Activated CD8-positive, alpha-beta memory T cell treated with anti-CD3 and anti-CD28 coated beads, Interleukin-2, amount 10 ng/mL, durations not matched to agents 7 days and 5 days (primary cell): Measurements from ENCODE around the gene PXT1. TPM values are rescaled to one million over a fixed set of nuclear protein-coding genes. Genes with fewer than 3 reads are reported as not detected.

Experiments
- ATAC-seq: fragments of 150-1000 bp; cut with Tn5 transposase; one replicate; pipeline ENCODE4 v1.10.0; 2021; ENCODE audit warnings: moderate library complexity
- CTCF ChIA-PET: fragments of 350-600 bp; sonication (Branson Sonifier 250); formaldehyde crosslinking; loops from one replicate; lab custom pipeline; 2021; ENCODE audit warnings: antibody characterized with exemption; lab: Charles Lee
- DNase-seq: peaks from one replicate; pipeline ENCODE4 v3.0.0-alpha.2; 2020
- H3K27ac Mint-ChIP-seq: one replicate; pipeline ENCODE4 v1.8.0; 2021; ENCODE audit warnings: mild to moderate bottlenecking, mixed read lengths
- H3K27me3 Mint-ChIP-seq: one replicate; pipeline ENCODE4 v1.8.0; 2021; ENCODE audit warnings: mixed read lengths
- H3K36me3 Mint-ChIP-seq: one replicate; pipeline ENCODE4 v1.8.0; 2021; ENCODE audit warnings: mild to moderate bottlenecking, mixed read lengths
- H3K4me1 Mint-ChIP-seq: one replicate; pipeline ENCODE4 v1.8.0; 2021; ENCODE audit warnings: mixed read lengths
- H3K4me3 Mint-ChIP-seq: one replicate; pipeline ENCODE4 v1.8.0; 2021; ENCODE audit warnings: mild to moderate bottlenecking, moderate library complexity, mixed read lengths
- H3K9me3 Mint-ChIP-seq: one replicate; pipeline ENCODE4 v1.8.0; 2022; ENCODE audit warnings: low read depth, mixed read lengths
- total RNA-seq, 2 experiments: library from RNA; stranded (reverse); gene quantifications; one replicate each; pipeline ENCODE4 v1.2.3, GENCODE V29; 2021

The PXT1 gene
- total RNA-seq, 2 experiments from 2014 or later = 0.32 TPM; not detected in 1

DNA sequence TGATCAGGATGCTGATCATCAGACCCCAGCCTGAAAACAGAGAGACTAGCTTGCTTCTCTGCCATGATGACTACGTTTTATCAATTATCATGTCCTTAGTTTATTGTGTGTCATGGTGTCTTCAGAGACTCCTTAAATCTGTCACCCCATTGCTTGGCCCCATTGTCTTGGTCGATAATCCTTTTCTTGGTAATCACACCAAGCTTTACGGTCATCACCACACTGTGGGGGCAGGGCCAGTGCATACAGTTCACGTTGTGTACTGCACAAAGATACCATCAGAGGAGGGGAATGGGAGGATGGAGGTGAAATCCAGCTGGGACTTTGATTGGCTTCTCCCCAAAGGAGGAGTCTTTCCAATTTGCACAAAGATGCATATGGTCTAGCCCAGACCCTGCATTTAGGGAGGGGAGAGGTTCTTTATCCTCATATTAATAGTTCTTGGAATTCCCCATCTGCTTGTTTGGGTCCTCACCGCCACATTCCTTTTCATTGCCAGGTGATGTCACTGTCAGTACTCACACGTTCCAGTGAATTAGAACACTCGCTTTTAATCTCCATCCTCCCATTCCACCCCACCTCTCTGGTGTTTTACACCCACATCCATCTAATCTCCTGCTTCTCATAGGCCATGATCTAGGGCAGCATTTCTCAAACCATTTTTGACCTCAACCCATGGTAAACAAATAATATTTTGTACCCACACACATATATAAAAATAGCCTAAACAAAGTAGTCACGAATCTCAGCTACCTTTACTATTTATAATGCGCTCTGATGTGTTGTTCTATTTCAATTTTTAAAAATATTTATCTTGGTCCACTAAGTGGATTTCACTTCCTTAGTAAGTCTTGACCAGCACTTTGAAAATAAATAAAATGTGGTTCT is 60.9 kb downstream of the PXT1 start:
- Mint-ChIP-seq H3K4me1 (peaks cover 72% of the 10 kb centered on the region), H3K4me3 (no peak overlapping the region), H3K27ac (peak overlapping the region; percentile 33), H3K36me3 (peaks cover 24% of the 10 kb centered on the region), H3K9me3 (no peaks in the 10 kb centered on the region), H3K27me3 (no peaks in the 10 kb centered on the region)
- CTCF ChIA-PET = interaction anchor here (1.2 to 2.3 kb wide), 3 partner anchors 21 to 286 kb away, joined by 3 to 8 read pairs (median 4); no protein-coding TSS in a partner anchor
- no peak for DNase-seq
- no peak for ATAC-seq

DNA sequence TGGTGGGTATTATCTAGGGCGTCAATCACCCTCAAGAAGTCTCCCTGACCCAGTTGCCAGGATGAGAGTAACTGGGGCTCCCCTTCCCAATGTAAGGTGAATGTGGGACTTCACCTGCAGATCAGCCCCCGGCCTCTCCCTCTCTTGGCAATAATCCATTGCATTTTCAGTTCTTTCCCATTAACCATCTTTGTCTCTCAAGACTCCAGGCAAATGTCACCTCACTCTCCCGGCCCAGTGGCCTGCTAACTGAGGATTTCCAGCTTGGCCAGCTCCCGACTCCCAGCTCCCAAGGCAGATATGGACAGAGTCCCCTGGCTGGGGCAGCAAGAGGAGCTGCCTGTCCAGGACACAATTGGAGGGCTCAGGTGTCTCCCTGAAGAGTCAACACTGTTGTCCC is 62.5 kb downstream of the PXT1 start:
- H3K9me3 Mint-ChIP-seq = no peaks in the 10 kb centered on the region
- no peak overlapping the region for H3K4me3 Mint-ChIP-seq
- DNase-seq = no peak
- CTCF ChIA-PET = interaction anchor here (1.5 to 2.3 kb wide), 2 partner anchors 20 to 78 kb away, joined by 4 to 8 read pairs; no protein-coding TSS in a partner anchor
- no peak overlapping the region for H3K27ac Mint-ChIP-seq
- ATAC-seq = no peak
- peaks cover 59% of the 10 kb centered on the region for H3K4me1 Mint-ChIP-seq
- H3K36me3 Mint-ChIP-seq = peaks cover 25% of the 10 kb centered on the region
- H3K27me3 Mint-ChIP-seq = no peaks in the 10 kb centered on the region

DNA sequence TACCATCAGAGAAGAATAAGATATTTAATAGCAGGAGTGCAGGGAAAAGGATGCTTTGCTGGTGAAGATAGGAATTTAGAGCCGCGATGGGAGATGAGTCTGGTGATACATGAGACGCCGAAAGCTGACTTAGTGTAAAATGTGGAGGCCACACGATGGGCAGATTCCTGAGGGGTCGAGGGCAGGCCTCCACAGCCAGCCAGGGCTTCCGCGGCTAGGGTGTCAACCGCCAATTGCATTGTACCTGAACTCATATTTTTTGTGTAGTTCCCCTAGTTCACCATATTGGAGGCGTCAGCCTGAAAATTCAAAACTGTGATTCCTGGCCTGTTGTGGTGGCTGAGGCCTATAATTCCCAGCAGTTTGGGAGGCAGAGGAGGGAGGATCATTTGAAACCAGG is 63.7 kb downstream of the PXT1 start:
- CTCF ChIA-PET = no interaction called here

DNA sequence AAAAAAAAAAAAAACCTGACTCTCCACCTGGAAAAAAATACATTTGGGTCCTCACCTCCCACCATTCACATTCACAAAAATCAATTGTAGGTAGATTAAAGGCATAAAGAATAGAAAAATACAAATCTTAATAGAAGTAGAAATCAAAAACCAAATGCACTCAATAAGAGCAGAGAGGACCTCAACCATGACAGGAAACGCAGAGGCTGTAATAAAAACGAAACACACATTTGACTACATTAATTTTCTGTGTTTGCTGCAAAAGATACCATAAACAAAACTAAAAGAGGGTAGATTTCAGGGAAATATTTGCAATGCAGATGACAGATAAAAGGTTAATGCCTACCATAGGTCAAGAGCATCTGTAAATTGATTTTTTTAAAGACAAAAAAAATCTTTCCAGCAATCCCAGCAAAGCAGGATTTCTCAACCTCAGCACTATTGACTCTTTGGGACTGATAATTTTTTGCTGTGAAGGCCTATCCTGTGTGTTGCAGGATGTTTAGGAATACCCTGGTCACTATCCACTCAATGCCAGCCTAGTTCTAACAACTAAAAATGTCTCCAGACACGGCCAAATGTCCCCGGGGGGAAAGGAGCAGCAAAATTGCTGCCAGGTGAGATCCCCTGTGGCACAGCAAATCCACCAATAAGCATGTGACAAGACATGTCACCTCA is 64.3 kb downstream of the PXT1 start:
- peak overlapping the region; percentile 55 for H3K27ac Mint-ChIP-seq
- peaks cover 21% of the 10 kb centered on the region for H3K36me3 Mint-ChIP-seq
- no peak for DNase-seq
- H3K27me3 Mint-ChIP-seq = no peaks in the 10 kb centered on the region
- H3K4me1 Mint-ChIP-seq = peaks cover 44% of the 10 kb centered on the region
- no peaks in the 10 kb centered on the region for H3K9me3 Mint-ChIP-seq
- no peak overlapping the region for H3K4me3 Mint-ChIP-seq
- CTCF ChIA-PET = no interaction called here
- no peak for ATAC-seq

More for the DNA sequence above, 63.7 kb downstream of the PXT1 start:
- H3K9me3 Mint-ChIP-seq = no peaks in the 10 kb centered on the region
- DNase-seq = no peak
- peak overlapping the region; percentile 55 for H3K27ac Mint-ChIP-seq
- H3K27me3 Mint-ChIP-seq = no peaks in the 10 kb centered on the region
- peaks cover 21% of the 10 kb centered on the region for H3K36me3 Mint-ChIP-seq
- ATAC-seq = no peak
- peaks cover 50% of the 10 kb centered on the region for H3K4me1 Mint-ChIP-seq
- no peak overlapping the region for H3K4me3 Mint-ChIP-seq

DNA sequence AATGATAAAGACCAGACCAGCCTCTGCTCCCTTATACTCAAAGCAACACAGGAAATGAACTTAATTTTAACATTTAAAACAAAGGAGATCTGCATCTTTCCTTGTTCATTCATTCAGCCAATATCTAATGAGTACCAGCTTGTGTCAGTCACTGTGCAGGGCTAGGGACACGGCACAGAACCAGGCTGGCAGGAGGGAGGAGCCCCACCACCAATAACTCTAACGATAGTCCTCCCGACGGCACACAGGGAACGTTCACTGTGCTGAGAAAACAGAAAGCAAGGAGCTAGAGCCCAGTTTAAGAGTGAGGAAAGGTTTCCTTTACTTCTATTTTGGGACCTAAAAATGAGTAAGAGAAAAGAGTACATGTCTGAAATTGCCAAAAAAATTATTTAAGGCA is 65.1 kb downstream of the PXT1 start:
- Mint-ChIP-seq H3K27me3 (no peaks in the 10 kb centered on the region), H3K36me3 (peaks cover 20% of the 10 kb centered on the region), H3K4me3 (peak overlapping the region; percentile 18), H3K9me3 (no peaks in the 10 kb centered on the region), H3K27ac (peak overlapping the region; percentile 54), H3K4me1 (peaks cover 36% of the 10 kb centered on the region)
- CTCF ChIA-PET = no interaction called here
- DNase-seq (no peak), ATAC-seq (no peak)

DNA sequence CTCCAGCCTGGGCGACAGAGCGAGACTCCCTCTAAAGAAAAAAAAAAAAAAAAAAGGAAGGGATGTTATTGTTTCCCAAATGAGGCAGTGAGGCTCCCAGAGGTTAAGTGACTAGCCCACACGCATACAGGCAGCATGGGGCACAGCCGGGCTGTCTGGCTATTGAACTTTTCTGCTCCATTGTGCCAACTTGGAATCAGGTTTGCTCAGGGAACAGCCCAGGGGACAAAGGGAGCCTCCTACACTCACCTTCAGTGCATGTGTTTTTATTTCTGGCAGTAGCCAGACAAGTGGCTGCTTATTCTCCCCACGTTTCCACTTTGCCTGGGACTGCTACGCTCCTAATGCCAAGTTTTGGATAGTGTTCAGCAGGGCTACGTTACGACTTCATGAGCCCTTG is 65.9 kb downstream of the PXT1 start:
- no peak overlapping the region for H3K4me3 Mint-ChIP-seq
- no peak for ATAC-seq

DNA sequence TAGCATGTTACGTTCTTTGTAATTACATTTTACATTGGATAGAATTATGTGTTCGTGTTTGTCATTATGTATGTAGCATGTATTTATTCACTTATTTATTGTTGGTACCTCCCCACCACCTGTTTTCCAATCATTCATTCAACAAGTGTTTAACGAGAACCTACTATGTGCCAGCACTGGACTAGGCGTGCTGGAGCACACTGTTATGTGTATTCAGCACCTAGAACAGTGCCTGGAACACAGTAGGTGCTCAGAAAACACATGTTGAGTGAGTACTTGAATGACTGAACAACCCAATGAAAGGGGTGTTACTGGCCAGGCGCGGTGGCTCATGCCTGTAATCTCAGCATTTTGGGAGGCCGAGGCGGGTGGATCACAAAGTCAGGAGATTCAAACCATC is 66.5 kb downstream of the PXT1 start:
- H3K9me3 Mint-ChIP-seq = no peaks in the 10 kb centered on the region
- H3K27me3 Mint-ChIP-seq = no peaks in the 10 kb centered on the region
- no peak overlapping the region for H3K27ac Mint-ChIP-seq
- DNase-seq (no peak), ATAC-seq (no peak)
- CTCF ChIA-PET = no interaction called here
- peaks cover 21% of the 10 kb centered on the region for H3K36me3 Mint-ChIP-seq
- no peak overlapping the region for H3K4me3 Mint-ChIP-seq
- H3K4me1 Mint-ChIP-seq = peaks cover 27% of the 10 kb centered on the region

More for the DNA sequence above, 65.9 kb downstream of the PXT1 start:
- DNase-seq = no peak
- CTCF ChIA-PET = no interaction called here
- H3K36me3 Mint-ChIP-seq = peaks cover 23% of the 10 kb centered on the region
- no peak overlapping the region for H3K27ac Mint-ChIP-seq
- H3K4me1 Mint-ChIP-seq = peaks cover 32% of the 10 kb centered on the region
- H3K27me3 Mint-ChIP-seq = no peaks in the 10 kb centered on the region
- no peaks in the 10 kb centered on the region for H3K9me3 Mint-ChIP-seq

DNA sequence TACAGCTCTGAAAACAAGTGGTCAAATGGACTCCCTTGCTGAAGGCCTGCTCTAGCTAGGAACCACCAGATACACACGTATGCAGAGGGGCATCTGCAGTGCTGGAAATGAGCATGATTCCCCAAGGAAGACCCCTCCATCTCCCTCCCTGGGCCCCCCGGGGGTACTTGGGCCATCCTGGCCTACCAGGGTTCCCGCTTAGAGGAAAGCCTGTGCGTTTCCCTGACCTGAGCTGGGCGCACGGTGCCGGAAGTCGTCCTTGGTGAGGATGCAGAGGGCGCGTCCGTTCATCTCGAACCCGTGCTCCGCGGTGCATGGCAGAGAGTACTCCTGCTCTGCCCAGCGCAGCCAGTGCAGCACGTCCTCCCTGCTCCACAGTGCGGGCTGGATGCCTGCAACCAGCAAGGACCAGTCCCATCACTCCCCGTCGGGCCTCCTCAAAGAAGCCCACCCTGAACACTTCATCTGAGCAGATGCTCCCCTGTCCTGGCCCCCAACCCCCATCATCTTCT is 67.0 kb downstream of the PXT1 start:
- no peak overlapping the region for H3K4me3 Mint-ChIP-seq
- DNase-seq = no peak
- no peak overlapping the region for H3K27ac Mint-ChIP-seq
- no peak for ATAC-seq
- no peaks in the 10 kb centered on the region for H3K27me3 Mint-ChIP-seq
- H3K36me3 Mint-ChIP-seq = peaks cover 22% of the 10 kb centered on the region
- no peaks in the 10 kb centered on the region for H3K9me3 Mint-ChIP-seq
- peaks cover 23% of the 10 kb centered on the region for H3K4me1 Mint-ChIP-seq
- CTCF ChIA-PET = no interaction called here

DNA sequence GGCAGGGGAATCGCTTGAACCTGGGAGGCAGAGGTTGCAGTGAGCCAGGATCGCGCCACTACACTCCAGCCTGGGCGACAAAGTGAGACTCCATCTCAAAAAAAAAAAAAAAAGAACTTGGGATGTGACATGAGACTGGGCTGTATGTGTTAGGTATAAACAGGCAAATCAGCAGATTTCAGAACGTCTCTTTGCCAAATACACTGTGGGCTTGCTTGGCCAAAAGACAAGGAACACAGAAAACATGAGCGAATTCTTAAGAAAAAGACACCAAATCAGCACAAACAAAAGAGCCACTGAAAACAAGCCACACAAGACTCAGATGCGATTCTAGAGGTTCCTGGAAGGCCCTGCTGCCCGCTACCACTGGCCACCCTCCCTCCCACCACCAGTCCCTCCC is 67.7 kb downstream of the PXT1 start:
- Mint-ChIP-seq H3K4me3 (no peak overlapping the region), H3K36me3 (peaks cover 24% of the 10 kb centered on the region), H3K27me3 (no peaks in the 10 kb centered on the region), H3K27ac (no peak overlapping the region), H3K4me1 (peaks cover 19% of the 10 kb centered on the region), H3K9me3 (no peaks in the 10 kb centered on the region)
- ATAC-seq (no peak), DNase-seq (no peak)
- CTCF ChIA-PET = no interaction called here

DNA sequence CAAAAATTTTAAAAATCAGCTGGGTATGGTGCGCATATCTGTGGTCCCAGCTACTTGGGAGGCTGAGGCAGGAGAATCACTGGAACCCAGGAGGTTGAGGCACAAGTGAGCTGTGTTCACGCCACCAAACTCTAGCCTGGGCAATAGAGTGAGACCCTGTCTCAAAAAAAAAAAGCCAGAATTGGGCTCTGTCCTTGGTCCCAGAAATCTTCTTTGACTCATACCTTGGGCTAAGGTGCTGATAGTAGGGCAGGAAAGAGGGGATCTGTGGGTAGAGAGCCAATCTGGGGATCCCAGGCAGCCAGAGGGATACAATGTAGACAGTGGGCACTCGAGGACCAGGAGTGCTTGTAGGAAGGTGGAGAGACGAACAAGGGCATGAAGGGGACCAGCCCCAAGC is 68.5 kb downstream of the PXT1 start:
- CTCF ChIA-PET = interaction anchor here (1.2 kb wide), 1 partner anchor 16 kb away, joined by 3 read pairs; no protein-coding TSS in a partner anchor
- ATAC-seq (no peak), DNase-seq (no peak)
- peaks cover 24% of the 10 kb centered on the region for H3K36me3 Mint-ChIP-seq
- H3K4me3 Mint-ChIP-seq = no peak overlapping the region
- peaks cover 23% of the 10 kb centered on the region for H3K4me1 Mint-ChIP-seq
- H3K9me3 Mint-ChIP-seq = no peaks in the 10 kb centered on the region
- H3K27me3 Mint-ChIP-seq = no peaks in the 10 kb centered on the region
- H3K27ac Mint-ChIP-seq = no peak overlapping the region

DNA sequence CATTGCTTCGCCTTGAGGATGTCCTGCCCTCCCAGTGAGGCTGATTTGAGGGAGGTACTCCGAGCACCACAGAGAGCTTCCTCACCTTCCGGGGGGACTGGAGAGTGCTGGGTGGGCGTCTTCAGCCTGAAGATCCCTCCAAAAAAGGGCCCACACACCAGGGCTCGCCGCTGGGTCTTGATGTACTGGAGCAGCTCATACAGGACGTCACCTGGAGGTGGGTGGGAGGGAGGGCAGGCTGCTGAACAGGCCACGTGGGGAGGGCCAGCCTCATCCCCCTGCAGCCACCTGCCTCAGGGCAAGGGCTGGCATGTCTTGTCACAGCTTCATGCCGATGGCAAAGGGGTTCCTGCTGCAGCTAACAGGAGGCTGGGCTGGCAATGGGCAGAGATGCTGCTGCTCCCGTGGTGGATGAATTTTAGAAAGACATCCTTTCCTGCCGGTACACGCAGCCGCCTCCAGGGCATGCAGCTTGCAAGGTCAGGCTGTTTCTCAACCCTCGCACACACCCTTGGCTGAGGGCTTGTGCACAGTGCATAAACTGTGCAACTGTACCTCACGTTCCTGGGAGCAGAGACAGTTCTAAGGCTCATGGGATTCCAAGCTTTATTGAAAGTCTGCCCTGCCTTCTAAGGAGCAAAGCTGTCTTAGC is 69.2 kb downstream of the PXT1 start:
- Mint-ChIP-seq H3K4me1 (peaks cover 17% of the 10 kb centered on the region), H3K9me3 (no peaks in the 10 kb centered on the region), H3K4me3 (no peak overlapping the region), H3K27me3 (no peaks in the 10 kb centered on the region), H3K36me3 (peaks cover 24% of the 10 kb centered on the region), H3K27ac (no peak overlapping the region)
- DNase-seq = no peak
- no peak for ATAC-seq
- CTCF ChIA-PET = interaction anchor here (1.2 kb wide), 1 partner anchor 15 kb away, joined by 3 read pairs; no protein-coding TSS in a partner anchor

DNA sequence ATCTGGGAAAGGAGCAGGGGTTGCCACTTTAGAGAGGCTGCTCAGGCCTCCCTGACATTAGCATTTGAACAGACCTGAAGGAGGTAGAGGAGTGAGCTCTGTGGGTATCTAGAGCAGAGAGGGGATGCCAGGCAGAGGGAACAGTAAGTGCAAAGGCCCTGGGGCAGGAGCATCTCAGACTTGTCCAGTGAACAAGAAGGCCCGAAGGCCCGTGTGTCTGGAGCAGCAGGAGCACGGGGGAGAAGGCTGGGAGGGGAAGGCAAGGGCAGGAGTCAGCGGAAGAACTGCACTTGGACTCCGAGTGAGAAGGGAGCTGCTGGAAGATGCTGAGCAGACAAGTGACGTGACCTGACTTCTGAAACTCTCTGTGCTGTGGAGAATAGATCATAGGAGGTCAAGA is 70.6 kb downstream of the PXT1 start:
- Mint-ChIP-seq H3K9me3 (no peaks in the 10 kb centered on the region), H3K27me3 (no peaks in the 10 kb centered on the region), H3K4me3 (no peak overlapping the region), H3K36me3 (peaks cover 21% of the 10 kb centered on the region), H3K4me1 (peaks cover 6% of the 10 kb centered on the region), H3K27ac (no peak overlapping the region)
- DNase-seq (no peak), ATAC-seq (no peak)
- CTCF ChIA-PET = no interaction called here

DNA sequence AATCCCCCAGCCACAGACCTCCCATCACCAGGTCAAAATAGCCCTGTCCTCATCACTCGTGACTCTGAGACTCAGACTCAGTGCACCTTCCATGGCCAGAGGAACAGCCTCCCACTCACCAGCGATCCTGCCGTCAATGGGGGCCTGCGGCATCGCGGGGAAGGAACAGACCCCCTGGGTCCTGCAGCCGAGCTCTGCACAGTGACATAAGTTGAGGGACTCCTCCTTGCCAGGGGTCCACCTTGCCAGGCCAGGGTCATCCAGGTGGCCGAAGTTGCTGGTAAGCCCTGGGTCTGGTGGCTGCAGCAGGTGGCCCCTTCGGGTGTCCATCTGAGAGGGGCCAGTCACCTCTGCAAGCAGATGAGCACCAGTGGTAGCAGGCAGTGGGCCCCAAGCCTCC is 71.4 kb downstream of the PXT1 start:
- H3K9me3 Mint-ChIP-seq = no peaks in the 10 kb centered on the region
- DNase-seq = no peak
- ATAC-seq = no peak
- peaks cover 20% of the 10 kb centered on the region for H3K36me3 Mint-ChIP-seq
- H3K4me1 Mint-ChIP-seq = peaks cover 6% of the 10 kb centered on the region
- CTCF ChIA-PET = no interaction called here
- no peak overlapping the region for H3K27ac Mint-ChIP-seq
- no peak overlapping the region for H3K4me3 Mint-ChIP-seq
- H3K27me3 Mint-ChIP-seq = no peaks in the 10 kb centered on the region
